SHP77 treated with DMSO at 0.1 percent for 48 hours (cell line): Measurements from ENCODE around the gene OOSP2.

ENCODE experiments used
- DNase-seq: peaks from one replicate; lab custom pipeline; 2025; lab: John Stamatoyannopoulos, UW

Gene OOSP2

DNA sequence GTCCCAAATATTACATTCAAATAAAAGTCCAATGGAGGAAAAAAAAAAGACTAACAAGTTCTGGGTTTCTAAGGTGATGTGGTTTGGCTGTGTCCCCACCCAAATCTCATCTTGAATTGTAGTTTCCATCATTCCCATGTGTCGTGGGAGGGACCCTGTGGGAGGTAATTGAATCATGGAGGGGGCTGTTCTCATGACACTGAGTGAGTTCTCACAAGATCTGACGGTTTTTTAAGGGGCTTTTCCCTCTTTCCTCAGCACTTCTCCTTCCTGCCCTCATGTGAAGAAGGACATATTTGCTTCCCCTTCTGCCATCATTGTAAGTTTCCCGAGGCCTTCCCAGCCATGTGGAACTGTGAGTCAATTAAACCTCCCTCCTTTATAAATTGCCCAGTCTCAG, 40.3 kb downstream of the OOSP2 start:
- DNase-seq: no peak

GRCh38 chr11:60084631-60085273, 44.5 kb downstream of the OOSP2 start:
- DNase-seq: no peak

DNA sequence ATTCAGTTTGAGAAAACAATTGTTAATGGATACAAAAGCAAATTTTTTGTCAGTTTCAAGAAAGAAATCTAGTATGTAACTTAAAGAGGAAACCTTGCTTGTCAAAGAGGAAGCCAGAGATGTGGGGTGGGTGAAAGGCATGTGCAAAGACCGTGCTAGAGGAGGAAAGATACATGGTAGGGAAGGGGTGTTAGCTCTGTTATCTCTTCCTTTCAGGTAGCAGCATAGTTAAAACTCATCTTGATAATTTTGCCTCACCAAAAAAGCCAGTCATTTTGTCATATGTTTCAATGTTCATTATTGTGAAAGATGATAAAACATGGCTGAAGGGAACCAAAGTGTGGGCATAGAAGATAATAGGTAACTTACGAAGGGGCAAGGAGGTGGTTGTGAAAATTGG, 45.7 kb downstream of the OOSP2 start:
- DNase-seq: no peak

GRCh38 chr11:60087239-60087638, 47.0 kb downstream of the OOSP2 start:
- DNase-seq: no peak

- DNase-seq: no peak
These were observed 48.2 kb downstream of the OOSP2 start, which contains the start of gene MS4A2 for GRCh38 chr11:60088364-60088763. Gene MS4A2, plus strand, starts transcription at chr11:60088664. Its CDS starts 102 bp downstream, at chr11:60088766.

DNA sequence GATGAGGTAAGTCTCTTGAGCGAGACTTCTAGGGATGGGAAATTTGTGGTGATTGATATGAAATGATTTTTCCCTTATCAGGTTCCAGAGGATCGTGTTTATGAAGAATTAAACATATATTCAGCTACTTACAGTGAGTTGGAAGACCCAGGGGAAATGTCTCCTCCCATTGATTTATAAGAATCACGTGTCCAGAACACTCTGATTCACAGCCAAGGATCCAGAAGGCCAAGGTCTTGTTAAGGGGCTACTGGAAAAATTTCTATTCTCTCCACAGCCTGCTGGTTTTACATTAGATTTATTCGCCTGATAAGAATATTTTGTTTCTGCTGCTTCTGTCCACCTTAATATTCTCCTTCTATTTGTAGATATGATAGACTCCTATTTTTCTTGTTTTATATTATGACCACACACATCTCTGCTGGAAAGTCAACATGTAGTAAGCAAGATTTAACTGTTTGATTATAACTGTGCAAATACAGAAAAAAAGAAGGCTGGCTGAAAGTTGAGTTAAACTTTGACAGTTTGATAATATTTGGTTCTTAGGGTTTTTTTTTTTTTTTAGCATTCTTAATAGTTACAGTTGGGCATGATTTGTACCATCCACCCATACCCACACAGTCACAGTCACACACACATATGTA, 55.4 kb downstream of the OOSP2 start:
- DNase-seq: no peak

- no peak for DNase-seq
These were observed 57.0 kb downstream of the OOSP2 start for GRCh38 chr11:60097189-60097588.
